ENCODE data around the gene REP15. TPM values are rescaled to one million over a fixed set of nuclear protein-coding genes. Genes with fewer than 3 reads are reported as not detected.
"Not testable (repeated sequence)": the region's sequence is repeated elsewhere in the genome, so short reads cannot be mapped to it uniquely, and the experiment has no call there.

Gene REP15
- polyA plus RNA-seq, 3 donors = not detected

GRCh38 chr12:27653661-27654060 lies 42.6 kb upstream of the REP15 start:
- Histone ChIP-seq H3K36me3 (replicated peaks in 1 of 2; ENCODE audit: control insufficient read depth in 1 of 2, insufficient read depth in 2 of 2, low read length in 2 of 2) (no peaks in the 10 kb centered on the region), H4K20me1 (ENCODE audit: insufficient read depth, low read length) (no peaks in the 10 kb centered on the region), H3K9me3 (replicated peaks in 1 of 2; ENCODE audit: control insufficient read depth in 1 of 2, insufficient read depth in 1 of 2, low read length in 2 of 2) (no peaks in the 10 kb centered on the region), H3K27me3 (ENCODE audit: control insufficient read depth in 2 of 2, insufficient read depth in 2 of 2, low read length in 2 of 2) (no peaks in the 10 kb centered on the region), H2AFZ (ENCODE audit: insufficient read depth, low read depth, low read length, poor library complexity, severe bottlenecking) (no peak overlapping the region), H3K4me1 (ENCODE audit: control insufficient read depth in 1 of 2, insufficient read depth in 2 of 2, low read length in 2 of 2) (no peaks in the 10 kb centered on the region), H3K9ac (ENCODE audit: insufficient read depth, low read length, poor library complexity, severe bottlenecking) (no peak overlapping the region), H3K4me2 (replicated peaks; ENCODE audit: extremely low read depth, low read length, poor library complexity, severe bottlenecking) (no peak overlapping the region), H3K79me2 (ENCODE audit: insufficient read depth, low read length) (no peaks in the 10 kb centered on the region), H3K27ac (ENCODE audit: low read depth in 1 of 2, low read length in 2 of 2) (no peak overlapping the region), H3K4me3 (replicated peaks in 1 of 3; ENCODE audit: low read depth in 2 of 3, low read length in 3 of 3) (no peak overlapping the region)
- Mint-ChIP-seq H3K9me3 (no peaks in the 10 kb centered on the region), H3K4me1 (peaks cover 5% of the 10 kb centered on the region), H3K36me3 (no peaks in the 10 kb centered on the region), H3K4me3 (no peak overlapping the region), H3K27me3 (ENCODE audit: low read depth in 3 of 3) (no peaks in the 10 kb centered on the region), H3K27ac (no peak overlapping the region)
- DNase-seq = no peak
- no peak for TF ChIP-seq CTCF (IDR thresholded peaks at IDR 0.05)
- intact Hi-C loops (cut with micrococcal nuclease) = no loop called here

- H3K27me3 ChIP-seq (ENCODE audit: control insufficient read depth in 2 of 2, insufficient read depth in 2 of 2, low read length in 2 of 2); H2AFZ ChIP-seq (ENCODE audit: insufficient read depth, low read depth, low read length, poor library complexity, severe bottlenecking); H3K9me3 Mint-ChIP-seq; H3K9me3 ChIP-seq (replicated peaks in 1 of 2; ENCODE audit: control insufficient read depth in 1 of 2, insufficient read depth in 1 of 2, low read length in 2 of 2); H3K4me2 ChIP-seq (replicated peaks; ENCODE audit: extremely low read depth, low read length, poor library complexity, severe bottlenecking); H3K4me1 Mint-ChIP-seq; intact Hi-C loops (cut with micrococcal nuclease); H3K36me3 Mint-ChIP-seq; H3K79me2 ChIP-seq (ENCODE audit: insufficient read depth, low read length); H3K27ac ChIP-seq (ENCODE audit: low read depth in 1 of 2, low read length in 2 of 2); H3K9ac ChIP-seq (ENCODE audit: insufficient read depth, low read length, poor library complexity, severe bottlenecking); H3K36me3 ChIP-seq (replicated peaks in 1 of 2; ENCODE audit: control insufficient read depth in 1 of 2, insufficient read depth in 2 of 2, low read length in 2 of 2); H3K27ac Mint-ChIP-seq; H4K20me1 ChIP-seq (ENCODE audit: insufficient read depth, low read length); H3K4me3 ChIP-seq (replicated peaks in 1 of 3; ENCODE audit: low read depth in 2 of 3, low read length in 3 of 3); H3K4me1 ChIP-seq (ENCODE audit: control insufficient read depth in 1 of 2, insufficient read depth in 2 of 2, low read length in 2 of 2); H3K4me3 Mint-ChIP-seq; DNase-seq; H3K27me3 Mint-ChIP-seq (ENCODE audit: low read depth in 3 of 3): not testable (repeated sequence)
- WGBS (ENCODE audit: insufficient coverage) = 100% methylated on average over 1 of the region's 3 CpGs
Measured at GRCh38 chr12:27655476-27655875, 40.8 kb upstream of the REP15 start.

Data from CD14-positive monocyte (primary cell).